NCI-H524 treated with DMSO at 0.1 percent for 48 hours (cell line): ENCODE data around the gene TSPAN14.

Source experiments
- DNase-seq: peaks from one replicate; lab custom pipeline; 2025; lab: John Stamatoyannopoulos, UW

The TSPAN14 gene

DNA sequence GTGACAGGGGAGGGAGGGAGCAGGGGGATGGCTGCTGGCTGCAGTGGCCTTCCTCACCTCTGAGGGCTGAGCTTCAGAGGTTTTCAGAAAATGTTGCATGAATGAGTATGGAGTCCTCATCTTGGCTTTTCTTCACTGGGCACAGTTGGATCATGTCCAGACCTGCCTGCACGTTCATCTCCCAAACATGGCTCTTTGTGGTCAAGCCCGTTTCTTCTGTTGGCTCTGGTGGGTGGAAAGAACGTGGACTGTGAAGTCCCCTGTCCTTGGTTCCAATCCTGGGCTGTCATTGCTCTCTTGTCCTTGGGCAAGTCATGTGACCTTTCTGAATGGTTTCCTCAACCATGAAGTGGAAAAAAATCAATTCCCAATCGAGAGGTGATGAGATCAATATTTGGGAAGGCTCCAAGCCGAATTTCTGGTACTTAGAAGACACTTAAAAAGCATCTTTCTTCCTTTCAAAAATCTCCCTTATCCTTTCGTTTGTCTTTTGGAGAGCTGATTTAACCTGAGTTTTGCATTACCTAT lies 34.5 kb downstream of the TSPAN14 start:
- no peak for DNase-seq

DNA sequence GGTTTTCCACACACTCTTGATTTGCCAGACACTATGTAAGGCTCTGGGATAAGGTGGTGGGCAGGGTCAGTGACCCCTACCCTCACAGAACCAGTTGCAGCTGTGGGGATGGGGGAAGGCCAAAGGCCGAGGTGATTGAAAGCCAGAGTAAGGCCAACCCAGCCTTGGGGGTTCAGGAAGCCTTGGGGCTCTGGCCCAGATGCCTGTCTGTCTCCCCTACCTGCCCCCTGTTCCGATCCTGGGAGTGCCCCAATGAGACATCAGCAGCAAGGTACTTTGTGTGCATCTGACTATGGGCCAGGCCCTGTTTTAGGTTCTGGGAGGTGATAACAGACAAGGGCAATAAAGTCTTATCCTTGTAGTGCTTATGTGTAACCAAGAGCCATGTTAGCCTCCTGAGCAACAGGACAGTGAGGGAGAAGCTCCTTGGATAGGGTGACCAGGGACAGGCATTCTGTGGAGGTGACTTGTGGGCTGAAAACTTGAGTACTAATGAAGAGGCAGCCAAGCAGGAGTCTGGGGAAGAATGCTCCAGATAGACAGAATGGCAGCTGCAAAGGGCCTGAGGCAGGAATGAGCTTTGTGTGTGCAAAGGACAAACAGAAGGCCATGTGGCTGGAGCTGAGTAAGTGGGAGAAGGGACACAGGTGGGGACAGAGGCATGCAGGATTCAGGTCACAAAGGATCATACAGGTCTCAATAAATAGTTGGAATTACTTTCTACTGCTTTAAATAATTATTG lies 35.4 kb downstream of the TSPAN14 start:
- DNase-seq, result no peak

DNA sequence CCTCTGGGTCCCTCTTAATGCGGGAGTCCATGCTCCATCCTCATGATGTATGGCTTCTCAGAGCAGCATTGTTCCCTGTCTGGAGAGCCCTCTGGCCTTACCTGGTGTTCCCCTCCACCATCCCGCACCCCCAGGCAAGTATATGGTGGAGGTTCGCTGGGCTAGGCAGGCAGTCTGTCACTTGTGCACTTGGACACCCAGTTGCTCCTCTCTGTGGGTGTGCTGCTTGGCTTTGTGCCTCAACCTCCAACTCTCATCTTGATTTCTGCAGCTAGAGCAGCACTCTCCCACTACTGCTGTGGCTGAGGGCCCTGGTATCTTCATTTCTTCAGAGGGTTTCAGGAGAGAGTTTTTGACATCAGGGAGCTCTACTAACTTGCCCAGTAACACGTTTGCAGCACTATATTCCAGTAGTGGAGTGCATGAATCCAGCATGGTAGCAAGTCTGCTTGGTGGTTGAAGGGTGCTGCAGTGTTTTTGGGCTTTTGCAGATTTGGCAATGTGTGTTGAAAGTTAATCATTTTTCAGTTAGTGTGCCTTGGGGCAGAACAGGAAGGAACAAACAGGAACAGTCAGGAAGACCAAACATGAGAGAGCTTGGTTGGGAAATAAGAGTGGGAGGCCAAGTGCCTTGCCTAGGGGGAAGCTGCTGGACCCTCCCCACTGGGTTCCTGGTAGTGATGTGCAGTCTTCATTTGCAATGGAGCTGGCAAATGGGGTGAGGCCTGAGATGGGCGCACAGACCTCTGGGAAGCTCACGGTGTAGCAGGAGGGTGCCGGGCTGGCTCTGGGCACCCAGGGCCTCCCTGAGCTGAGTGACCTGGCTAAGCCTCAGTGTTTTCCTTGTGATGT lies 37.4 kb downstream of the TSPAN14 start:
- DNase-seq, result no peak

DNA sequence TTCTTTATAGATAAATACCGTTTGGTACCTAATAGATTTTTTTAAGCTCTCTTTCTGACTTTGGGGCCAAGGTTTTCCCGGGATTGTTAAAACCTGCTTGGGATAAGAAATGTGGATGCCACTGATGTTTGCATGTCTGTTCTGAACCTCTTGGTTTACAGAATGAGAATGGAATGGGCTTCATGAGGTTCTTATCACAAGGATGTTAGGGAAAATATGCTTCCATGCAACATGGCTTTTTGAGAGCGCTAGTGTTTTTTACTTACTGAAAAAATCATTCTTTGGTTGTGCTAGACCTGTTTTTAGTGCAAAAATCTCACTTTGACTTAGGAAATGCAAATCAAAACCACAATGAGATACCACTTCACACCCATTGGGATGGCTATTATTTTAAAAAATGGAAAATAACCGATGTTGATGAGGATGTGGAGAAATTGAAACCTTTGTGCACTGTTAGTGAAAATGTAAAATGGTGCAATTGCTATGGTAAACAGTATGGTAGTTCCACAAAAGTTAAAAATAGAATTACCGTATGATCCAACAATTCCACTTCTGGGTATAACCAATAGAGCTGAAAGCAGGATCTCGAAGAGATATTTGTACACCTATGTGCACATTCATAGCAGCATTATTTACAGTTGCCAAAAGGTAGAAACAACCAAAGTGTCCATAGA lies 38.9 kb downstream of the TSPAN14 start:
- no peak for DNase-seq

DNA sequence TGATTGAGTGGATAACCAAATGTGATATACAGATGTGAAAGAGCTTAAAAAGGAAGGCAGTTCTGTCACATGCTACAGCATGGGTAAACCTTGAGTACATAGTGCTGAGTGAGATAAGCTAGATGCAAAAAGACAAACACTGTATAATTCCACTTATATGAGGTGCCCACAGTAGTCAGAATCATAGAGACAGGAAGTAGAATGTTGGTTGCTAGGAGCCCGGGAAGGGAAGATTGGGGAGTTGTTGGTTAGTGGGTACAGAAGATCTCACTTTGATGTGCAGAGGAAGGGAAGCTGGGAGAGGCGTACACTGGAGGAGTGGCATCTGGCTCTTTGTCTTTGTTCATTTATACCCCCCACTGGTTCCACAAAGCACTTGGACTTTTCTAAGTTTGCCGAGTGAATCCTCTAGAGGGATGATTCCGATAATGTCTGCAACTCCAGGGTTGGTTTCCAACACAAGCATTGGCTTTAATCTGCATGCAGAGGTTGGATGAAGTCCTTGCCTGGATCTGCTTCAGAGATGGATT lies 39.5 kb downstream of the TSPAN14 start:
- DNase-seq, result no peak

DNA sequence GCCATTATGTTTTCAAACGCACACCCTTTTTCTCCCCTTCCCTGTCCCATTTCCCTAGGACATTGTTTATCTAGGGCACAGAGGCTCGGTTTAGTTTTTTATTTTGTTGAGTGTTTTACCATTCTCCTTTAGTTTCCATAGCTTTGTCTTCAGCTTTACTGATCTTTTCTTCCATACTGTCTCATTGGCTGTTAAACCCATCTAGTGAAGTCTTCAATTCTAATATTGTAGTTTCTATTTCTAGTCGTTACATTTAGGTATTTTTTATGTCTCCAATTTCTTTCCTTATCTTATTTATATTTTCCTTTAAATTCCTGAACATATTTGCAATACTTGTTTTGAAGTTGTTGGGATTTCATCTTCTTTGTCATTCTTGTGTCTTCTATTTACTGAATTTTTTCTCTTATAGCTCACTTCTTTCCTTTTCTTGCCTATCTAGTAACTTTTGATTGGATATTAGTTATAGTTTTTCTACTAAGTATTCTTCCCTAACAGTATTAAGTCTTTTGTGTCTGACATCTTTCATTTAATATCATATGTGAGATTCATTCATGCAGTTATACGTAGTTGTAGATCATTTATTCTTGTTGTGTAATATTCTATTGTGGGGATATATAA lies 42.6 kb downstream of the TSPAN14 start:
- DNase-seq, result no peak

DNA sequence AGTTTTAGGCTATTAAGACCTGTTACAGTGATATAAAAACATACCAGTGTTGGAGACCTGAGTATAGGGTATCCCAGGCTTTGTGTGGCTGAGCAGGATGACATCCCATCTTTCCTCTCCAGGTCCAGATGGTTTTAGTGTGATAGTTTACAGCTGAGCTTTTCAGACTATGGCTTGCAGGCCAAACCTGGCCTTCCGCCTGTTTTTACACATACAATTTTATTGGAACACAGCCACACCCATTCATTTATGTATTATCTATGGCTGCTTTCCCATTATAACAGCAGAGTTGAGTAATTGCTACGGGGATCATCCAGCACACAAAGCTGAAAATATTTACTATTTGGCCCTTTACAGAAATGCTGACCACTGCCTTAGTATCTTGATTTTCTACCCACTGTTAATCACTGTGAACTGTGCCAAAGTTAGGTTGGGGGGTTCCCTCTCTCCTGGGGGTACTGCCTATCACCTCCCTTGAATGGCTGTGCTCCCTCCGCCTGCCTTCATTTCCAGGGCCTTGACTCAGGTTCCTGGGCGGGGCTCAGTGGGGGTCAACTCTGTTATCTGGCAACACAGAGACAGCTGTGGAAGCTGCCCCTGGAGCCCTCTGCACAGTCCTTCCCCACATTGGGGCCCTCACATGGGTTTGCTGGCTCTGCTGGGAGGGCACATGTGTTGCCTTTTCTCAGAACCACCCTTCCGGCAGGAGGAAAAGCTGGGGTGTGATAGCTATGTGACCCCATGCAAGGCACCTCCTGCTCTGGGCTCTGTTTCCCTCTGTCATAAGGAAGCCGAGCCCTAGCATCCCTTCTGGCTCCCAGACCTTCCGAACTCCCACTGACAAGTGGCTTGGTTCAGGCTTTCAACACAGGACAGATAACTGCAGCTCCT lies 43.3 kb downstream of the TSPAN14 start:
- no peak for DNase-seq

DNA sequence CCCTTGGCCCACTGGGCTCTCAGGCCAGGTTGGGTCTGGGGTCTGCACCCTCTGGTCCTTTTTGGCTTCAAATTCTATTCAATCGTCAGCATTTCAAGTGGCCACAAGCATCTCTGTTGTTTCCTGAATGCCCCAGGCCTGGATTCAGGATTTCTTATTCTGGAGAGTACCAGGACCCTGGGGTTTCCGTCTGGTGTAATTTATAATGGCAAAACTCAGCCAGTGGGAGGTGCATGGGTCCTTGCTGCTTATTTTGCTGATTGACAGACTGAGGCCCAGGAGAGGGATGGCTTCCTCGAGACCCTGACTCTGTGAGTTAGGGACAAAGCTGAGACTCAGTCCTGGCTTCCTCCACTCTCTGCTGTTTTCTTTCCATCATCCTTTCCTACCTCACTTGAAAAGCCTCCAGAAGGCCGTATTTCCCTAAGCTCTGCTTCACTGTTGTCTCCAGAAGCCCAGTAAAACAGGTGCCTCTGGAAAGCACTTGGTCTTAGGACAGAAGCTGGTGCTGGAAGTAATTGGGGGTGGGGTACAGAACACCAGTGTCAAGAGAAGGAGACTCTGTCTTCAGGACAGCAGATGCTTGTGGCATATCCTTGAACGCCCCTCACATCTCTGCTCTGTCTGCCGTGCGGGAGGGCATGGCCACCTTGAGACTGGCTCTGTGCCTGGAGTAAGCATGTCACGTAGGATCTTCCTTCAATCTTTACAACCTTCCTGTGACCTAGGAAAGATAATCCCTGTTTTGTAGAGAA lies 44.1 kb downstream of the TSPAN14 start:
- no peak for DNase-seq

DNA sequence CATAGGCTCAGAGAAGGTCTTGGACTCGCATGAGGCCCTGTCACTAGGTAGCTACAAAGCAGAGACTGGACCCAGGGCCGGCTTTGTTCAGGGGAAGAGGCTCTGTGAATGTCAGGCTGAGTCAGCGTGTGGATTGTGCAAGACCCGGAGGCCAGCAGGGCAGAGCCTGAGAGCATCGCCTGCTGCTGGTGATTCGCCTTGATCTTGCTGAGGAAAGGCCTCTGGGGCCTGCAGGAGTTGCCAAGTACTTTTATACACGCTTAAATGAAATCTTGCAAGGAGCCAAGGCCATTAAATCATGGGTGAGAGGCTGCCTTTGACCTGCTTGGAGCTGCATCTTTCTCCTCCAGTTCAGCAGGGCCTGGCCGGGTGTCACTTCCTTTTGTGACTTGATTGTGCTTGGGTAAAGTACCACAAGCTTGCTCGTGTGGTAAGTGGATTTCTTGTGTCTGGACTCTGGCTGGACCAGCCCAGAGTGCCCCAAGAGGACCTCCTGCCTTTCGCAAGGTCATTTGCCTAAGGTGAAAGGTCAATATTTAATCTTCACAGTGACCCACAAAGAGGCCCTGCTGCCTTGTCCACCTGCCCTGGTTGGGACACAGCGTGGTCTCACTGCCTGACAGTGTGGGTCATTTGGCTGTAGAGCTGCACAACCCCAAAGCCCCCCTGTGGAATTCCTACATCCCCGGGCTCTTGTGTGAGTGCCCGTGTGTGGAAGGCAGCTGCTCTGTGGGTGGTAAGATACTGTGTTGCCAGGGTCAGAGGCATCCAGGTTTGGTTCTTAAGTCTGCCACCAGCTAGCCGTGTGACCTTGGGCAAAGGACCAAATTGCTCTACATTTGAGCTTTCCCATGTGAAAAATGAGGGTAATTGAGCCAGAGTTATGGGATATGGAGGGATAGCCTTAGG lies 45.0 kb downstream of the TSPAN14 start:
- no peak for DNase-seq

DNA sequence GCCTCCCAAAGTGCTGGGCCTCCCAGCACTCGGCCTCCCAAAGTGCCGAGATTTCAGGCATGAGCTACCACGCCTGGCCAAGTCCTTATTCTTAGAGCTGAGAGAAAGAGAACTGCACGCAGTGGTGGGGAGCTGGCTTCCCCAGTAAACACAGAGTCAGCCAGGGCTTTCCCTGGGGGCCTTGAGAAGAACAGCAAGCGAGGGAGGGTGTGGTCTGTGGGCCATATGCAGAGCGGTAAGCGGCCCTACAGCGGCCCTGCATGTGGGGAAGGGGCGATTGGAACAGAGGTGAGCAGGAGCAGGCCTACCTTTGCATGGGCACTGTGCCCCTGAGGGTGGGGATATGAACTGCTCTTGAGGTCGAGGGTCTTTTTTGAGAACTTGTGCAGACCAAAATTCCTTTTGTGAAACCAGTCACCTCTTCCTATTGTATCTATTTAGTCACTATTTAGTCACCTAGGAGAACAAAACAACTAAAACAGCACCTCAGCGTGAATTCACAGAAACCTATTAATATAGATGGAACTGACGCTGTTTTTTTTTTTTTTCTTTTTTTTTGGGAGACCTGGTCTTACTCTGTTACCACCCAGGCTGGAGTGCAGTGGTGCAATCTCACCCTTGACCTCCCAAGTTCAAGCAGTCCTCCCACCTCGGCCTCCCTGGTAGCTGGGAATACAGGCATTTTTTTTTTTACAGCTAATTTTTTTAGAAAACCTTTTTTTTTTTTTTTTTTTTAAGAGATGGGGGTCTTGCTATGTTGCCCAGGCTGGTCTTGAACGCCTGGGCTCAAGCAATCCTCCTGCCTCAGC lies 46.7 kb downstream of the TSPAN14 start:
- DNase-seq, result no peak

DNA sequence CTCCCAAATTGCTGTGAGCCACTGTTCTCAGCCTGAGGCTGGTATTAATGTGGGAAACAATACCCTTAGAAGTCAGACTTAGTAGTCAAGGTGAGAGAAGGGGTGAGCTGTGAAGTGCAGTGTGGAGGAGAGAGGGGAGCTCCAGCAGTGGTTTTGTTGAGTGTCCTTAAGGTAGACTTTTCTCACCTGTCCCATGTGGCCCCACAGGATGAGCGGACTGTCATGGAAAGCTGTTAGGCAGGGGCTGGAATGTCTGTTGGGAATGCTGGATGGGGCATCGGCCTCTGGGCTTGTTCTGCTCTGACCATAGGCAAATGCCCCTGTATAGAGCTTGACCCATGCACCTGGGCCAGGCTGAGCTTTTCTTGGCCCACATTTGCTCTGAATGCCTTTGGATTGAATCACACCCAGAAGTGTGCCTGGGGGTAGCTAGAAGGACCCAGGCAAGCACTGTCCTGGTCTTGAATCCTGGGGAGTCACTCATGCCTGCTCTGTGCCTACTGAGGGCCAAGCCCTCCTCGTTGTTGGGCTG lies 47.3 kb downstream of the TSPAN14 start:
- DNase-seq, result no peak

DNA sequence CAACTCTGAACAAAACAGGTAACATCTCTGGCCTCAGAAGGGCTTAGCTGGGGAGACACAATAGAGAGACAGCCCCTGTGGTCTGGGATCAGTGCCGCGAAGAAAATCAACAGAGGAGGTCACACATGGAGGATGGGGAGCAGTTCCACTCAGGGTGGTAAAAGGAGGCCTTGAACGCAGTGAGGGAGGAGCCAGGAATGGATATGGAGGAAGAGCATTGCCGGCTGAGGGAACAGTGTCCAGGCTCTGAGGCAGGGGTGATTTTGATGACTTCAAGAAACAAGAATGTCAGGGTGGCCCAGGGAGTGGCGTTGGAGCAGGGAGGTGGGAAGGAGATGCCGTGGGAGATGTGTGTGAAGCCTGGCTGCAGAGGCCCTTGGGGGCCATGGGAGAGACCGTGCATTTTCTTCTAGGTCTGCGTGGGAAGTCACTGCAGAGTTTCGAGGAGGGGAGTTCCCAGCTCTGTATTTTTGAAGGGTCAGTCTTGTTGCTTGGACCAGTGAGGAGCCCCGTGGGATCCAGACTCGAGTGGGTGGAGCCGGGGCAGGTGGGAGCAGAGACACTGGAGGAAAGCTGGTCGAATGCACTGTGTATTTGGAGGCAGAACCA lies 47.9 kb downstream of the TSPAN14 start:
- no peak for DNase-seq

DNA sequence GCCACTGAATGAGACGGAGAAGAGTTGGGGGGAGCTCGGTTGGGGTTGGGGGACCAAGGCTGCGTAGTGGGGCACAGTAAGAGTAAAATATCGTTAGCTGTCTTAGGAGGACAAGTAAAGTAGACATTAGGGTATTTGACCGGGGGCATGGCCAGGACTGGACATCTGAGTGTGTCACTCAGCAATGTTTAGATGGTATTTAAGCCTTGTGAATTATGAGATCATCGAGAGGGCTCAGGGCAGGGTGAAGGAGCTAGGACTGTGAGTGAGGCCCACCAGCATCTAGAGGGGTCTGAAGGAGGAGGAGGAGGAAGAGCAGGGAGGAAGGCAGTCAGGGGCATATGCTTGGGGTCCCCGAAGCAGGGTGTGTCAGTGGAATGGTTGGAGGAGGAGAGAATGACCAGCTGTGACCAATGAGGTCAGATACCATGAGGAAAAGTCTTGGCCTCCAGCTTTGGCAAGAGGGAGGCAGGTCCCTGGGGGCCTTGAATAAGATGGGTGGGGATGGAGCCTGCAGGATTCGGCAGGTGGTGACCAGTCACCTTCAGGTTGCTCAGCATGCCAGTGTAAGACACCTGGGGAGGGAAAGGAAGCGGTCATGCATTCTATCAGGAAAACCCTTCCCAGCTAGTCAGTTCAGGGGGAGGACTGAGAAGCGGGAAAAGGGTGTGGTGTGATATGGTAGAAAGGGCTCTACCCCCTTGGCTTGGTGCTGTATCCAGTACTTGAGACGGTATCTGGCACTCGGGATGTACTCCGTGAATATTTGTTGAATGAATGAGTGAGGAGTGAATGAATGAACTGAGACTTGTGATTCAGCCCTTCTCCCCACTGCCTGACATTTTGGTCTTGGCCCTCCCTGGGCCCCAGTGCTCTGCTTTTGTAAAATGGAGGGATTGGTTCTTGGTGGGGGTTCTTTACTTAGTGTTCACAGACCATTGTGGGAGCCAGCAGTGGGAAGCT lies 48.8 kb downstream of the TSPAN14 start:
- DNase-seq, result no peak

DNA sequence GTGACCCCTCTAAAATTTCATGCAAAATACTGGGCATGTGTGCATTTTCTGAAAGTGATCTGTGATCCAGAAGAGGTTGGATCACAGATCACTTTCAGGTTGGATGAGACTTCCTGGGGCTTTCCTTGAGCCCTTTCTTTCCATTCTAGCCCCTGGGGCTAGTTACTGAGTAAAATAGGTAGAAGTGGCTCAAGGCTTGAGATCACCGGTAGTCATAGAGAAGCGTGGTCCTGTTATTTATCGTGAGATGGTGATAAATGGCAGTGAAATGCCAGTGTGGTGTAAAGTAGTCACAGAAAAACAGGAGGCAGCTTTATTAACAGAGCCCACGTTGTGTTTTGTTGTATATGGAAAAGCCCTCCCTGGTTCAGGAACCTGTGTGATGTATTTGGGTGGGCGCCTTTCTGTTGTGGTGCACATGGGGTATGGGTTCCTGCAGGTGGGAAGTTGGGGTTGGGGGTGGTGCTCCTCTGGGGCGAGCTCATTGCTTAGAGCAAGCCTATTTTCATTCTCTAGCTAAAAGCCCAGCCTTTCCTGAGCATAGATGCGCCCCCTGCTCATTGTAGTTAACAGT lies 49.6 kb downstream of the TSPAN14 start:
- no peak for DNase-seq

DNA sequence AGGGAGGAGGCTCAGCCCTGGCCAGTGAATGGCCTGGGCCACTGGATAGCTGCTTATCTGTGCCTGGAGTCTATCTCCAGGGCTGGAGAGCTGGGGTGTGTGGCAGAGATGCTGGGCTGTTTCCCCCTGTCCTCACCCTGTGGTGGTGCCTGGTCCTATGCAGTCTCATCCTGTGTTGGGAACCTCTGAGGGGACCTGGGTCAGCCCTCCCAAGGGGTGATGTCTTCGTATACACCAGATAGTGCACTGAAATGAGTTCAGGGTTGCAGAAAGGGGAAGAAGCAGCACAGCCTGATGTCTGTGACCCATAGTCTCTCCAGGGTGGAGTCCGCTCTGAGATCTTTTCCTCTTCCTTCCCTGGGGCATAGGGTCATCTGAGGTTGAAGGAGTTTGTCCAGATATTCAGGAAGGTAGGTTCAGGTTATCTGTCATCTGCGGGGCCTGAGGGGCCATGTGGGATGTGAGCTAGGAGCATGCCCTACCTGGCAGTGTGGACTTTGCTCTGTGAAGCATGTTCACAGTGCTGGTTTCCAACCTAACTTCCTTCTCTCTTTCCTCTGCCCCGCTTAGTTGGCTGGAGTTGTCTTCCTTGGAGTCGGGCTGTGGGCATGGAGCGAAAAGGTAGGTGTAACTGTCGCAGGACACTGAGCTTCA lies 50.2 kb downstream of the TSPAN14 start:
- DNase-seq, result no peak
